H9 (cell line): ENCODE results near the gene TEC. TPM values are rescaled to one million over a fixed set of nuclear protein-coding genes. Genes with fewer than 3 reads are reported as not detected.

Experiments used
- DNase-seq: peaks from one replicate; pipeline ENCODE4 v3.0.0-alpha.2; 2017
- H2AFZ ChIP-seq: one replicate; pipeline ENCODE4 v1.6.1; 2013; ENCODE audit warnings: mild to moderate bottlenecking, low read length, control low read depth, moderate library complexity
- H2AK5ac ChIP-seq: 2 replicates; pipeline ENCODE4 v1.6.1; 2013; ENCODE audit warnings: low read length, control low read depth, mixed read lengths; ENCODE audit not compliant: insufficient read length
- H2BK120ac ChIP-seq: one replicate; pipeline ENCODE4 v1.6.1; 2013; ENCODE audit warnings: low read depth, mild to moderate bottlenecking, low read length, control low read depth, inconsistent platforms; ENCODE audit not compliant: poor library complexity, severe bottlenecking
- H2BK12ac ChIP-seq: 2 replicates; pipeline ENCODE4 v1.6.1; 2013; ENCODE audit warnings: low read length, control low read depth, mixed read lengths, low read depth; ENCODE audit not compliant: insufficient read length
- H2BK15ac ChIP-seq: 2 replicates; pipeline ENCODE4 v1.6.1; 2013; ENCODE audit warnings: low read depth, low read length, control low read depth
- H2BK20ac ChIP-seq: one replicate; pipeline ENCODE4 v1.6.1; 2013; ENCODE audit warnings: low read depth, mild to moderate bottlenecking, low read length, control low read depth, inconsistent platforms; ENCODE audit not compliant: poor library complexity, severe bottlenecking
- H2BK5ac ChIP-seq: 2 replicates; pipeline ENCODE4 v1.6.1; 2013; ENCODE audit warnings: low read length, control low read depth, mixed read lengths; ENCODE audit not compliant: insufficient read length
- H3K14ac ChIP-seq: 2 replicates; pipeline ENCODE4 v1.6.1; 2013; ENCODE audit warnings: low read length, control low read depth; ENCODE audit not compliant: insufficient read depth
- H3K18ac ChIP-seq: 2 replicates; pipeline ENCODE4 v1.6.1; 2013; ENCODE audit warnings: low read depth, mild to moderate bottlenecking, mixed read lengths, low read length, control low read depth; ENCODE audit not compliant: insufficient read length
- H3K23ac ChIP-seq: 2 replicates; pipeline ENCODE4 v1.6.1; 2013; ENCODE audit warnings: low read length, control low read depth, mixed read lengths, low read depth; ENCODE audit not compliant: insufficient read length
- H3K23me2 ChIP-seq: 2 replicates; pipeline ENCODE4 v1.6.1; 2013; ENCODE audit warnings: low read depth, mild to moderate bottlenecking, mixed read lengths, low read length, control low read depth; ENCODE audit not compliant: insufficient read length, poor library complexity, severe bottlenecking
- H3K27ac ChIP-seq: 2 replicates; pipeline ENCODE4 v1.5.1; 2013; ENCODE audit warnings: low read length, control low read depth, mixed read lengths, low read depth; ENCODE audit not compliant: insufficient read length
- H3K27me3 ChIP-seq: 2 replicates; pipeline ENCODE4 v1.6.1; 2013; ENCODE audit warnings: low read length, control low read depth, inconsistent platforms; ENCODE audit not compliant: insufficient read depth
- H3K4ac ChIP-seq: 2 replicates; pipeline ENCODE4 v1.6.1; 2013; ENCODE audit warnings: low read depth, mild to moderate bottlenecking, control low read depth, inconsistent platforms, low read length, moderate library complexity
- H3K4me1 ChIP-seq: 2 replicates; pipeline ENCODE4 v1.6.1; 2013; ENCODE audit warnings: low read length, control low read depth, inconsistent platforms; ENCODE audit not compliant: insufficient read depth
- H3K4me2 ChIP-seq: 2 replicates; pipeline ENCODE4 v1.6.1; 2013; ENCODE audit warnings: low read length, control low read depth, mixed read lengths; ENCODE audit not compliant: insufficient read length, insufficient read depth
- H3K56ac ChIP-seq: 2 replicates; pipeline ENCODE4 v1.6.1; 2013; ENCODE audit warnings: low read depth, mild to moderate bottlenecking, mixed read lengths, low read length, control low read depth; ENCODE audit not compliant: insufficient read length
- H3K79me1 ChIP-seq: 2 replicates; pipeline ENCODE4 v1.6.1; 2013; ENCODE audit warnings: low read depth, mild to moderate bottlenecking, moderate library complexity, low read length, control low read depth, inconsistent platforms; ENCODE audit not compliant: insufficient read depth, poor library complexity, severe bottlenecking
- H3K79me2 ChIP-seq: 2 replicates; pipeline ENCODE4 v1.6.1; 2013; ENCODE audit warnings: low read length, control low read depth, inconsistent platforms; ENCODE audit not compliant: insufficient read depth
- H3K9ac ChIP-seq: 2 replicates; pipeline ENCODE4 v1.6.1; 2013; ENCODE audit warnings: low read length, control low read depth, mixed read lengths; ENCODE audit not compliant: insufficient read length; ENCODE audit errors: extremely low read depth
- H3K9me3 ChIP-seq: one replicate; pipeline ENCODE4 v1.6.1; 2013; ENCODE audit warnings: low read depth, low read length, inconsistent platforms; ENCODE audit not compliant: control insufficient read depth
- H3T11ph ChIP-seq: one replicate; pipeline ENCODE4 v1.6.1; 2013; ENCODE audit warnings: mild to moderate bottlenecking, low read length, control low read depth, inconsistent platforms
- H4K20me1 ChIP-seq: one replicate; pipeline ENCODE4 v1.6.1; 2013; ENCODE audit not compliant: control insufficient read depth, insufficient read length, insufficient read depth
- H4K5ac ChIP-seq: 2 replicates; pipeline ENCODE4 v1.6.1; 2013; ENCODE audit warnings: low read depth, mild to moderate bottlenecking, mixed read lengths, low read length, control low read depth; ENCODE audit not compliant: insufficient read length
- H4K8ac ChIP-seq: replicated peaks from 2 replicates; pipeline ENCODE4 v1.6.1; 2013; ENCODE audit warnings: low read length, control low read depth, mixed read lengths, low read depth; ENCODE audit not compliant: insufficient read length
- H4K91ac ChIP-seq: 2 replicates; pipeline ENCODE4 v1.6.1; 2013; ENCODE audit warnings: low read depth, mild to moderate bottlenecking, moderate library complexity, mixed read lengths, low read length, control low read depth; ENCODE audit not compliant: insufficient read length
- H3K27ac Mint-ChIP-seq, 3 experiments: 2 replicates in 2 of 3; 3 replicates in 1 of 3; pipeline ENCODE4 v1.8.0; 2020 to 2021; ENCODE audit warnings: mixed read lengths in 3 of 3, mild to moderate bottlenecking in 1 of 3, moderate library complexity in 1 of 3
- H3K27me3 Mint-ChIP-seq: 2 replicates; pipeline ENCODE4 v1.8.0; 2021; ENCODE audit warnings: low read depth, mild to moderate bottlenecking, moderate library complexity, mixed read lengths
- H3K36me3 Mint-ChIP-seq, 3 experiments: 2 replicates in 2 of 3; 3 replicates in 1 of 3; pipeline ENCODE4 v1.8.0; 2020 to 2021; ENCODE audit warnings: low read depth in 3 of 3, mixed read lengths in 3 of 3; ENCODE audit not compliant: insufficient read depth in 1 of 3
- H3K4me1 Mint-ChIP-seq, 2 experiments: 2 replicates each; pipeline ENCODE4 v1.8.0; 2020; ENCODE audit warnings: mixed read lengths in 2 of 2
- H3K4me3 Mint-ChIP-seq, 2 experiments: 2 replicates in 1 of 2; 3 replicates in 1 of 2; pipeline ENCODE4 v1.8.0; 2020 to 2021; ENCODE audit warnings: mild to moderate bottlenecking in 2 of 2, mixed read lengths in 2 of 2, moderate library complexity in 1 of 2
- H3K9me3 Mint-ChIP-seq, 2 experiments: 2 replicates in 1 of 2; 3 replicates in 1 of 2; pipeline ENCODE4 v1.8.0; 2020; ENCODE audit warnings: mild to moderate bottlenecking in 2 of 2, mixed read lengths in 2 of 2, moderate library complexity in 1 of 2
- CTCF ChIP-seq: fragments of 200-600 bp; sonication (generic); conservative IDR thresholded peaks from 3 replicates; pipeline ENCODE4 v1.8.0; 2021; ENCODE audit warnings: antibody characterized with exemption, mild to moderate bottlenecking
- WGBS: extraction: QIAGEN DNeasy Blood & Tissue Kit; methylation state at CpG from one replicate; pipeline ENCODE4 v1.1.7; 2013; ENCODE audit warnings: missing lambda C conversion rate, low lambda C conversion rate, mixed read lengths; ENCODE audit not compliant: insufficient read length; ENCODE audit errors: extremely low coverage; 5-methylcytosine and 5-hydroxymethylcytosine counted together
- total RNA-seq: library from RNA; stranded (reverse); gene quantifications from 2 replicates; pipeline ENCODE4 v1.2.1, GENCODE V29; 2021

The TEC gene
- total RNA-seq, 1 experiment from 2014 or later = 1.8 TPM

GRCh38 chr4:48090621-48091020, 179.0 kb downstream of the TEC start:
- no peak overlapping the region for H3K56ac ChIP-seq
- H3K36me3 Mint-ChIP-seq = no peaks in the 10 kb centered on the region
- no peak overlapping the region for H2AFZ ChIP-seq
- no peak overlapping the region for H4K91ac ChIP-seq
- no peak overlapping the region for H3K23ac ChIP-seq
- H3K79me1 ChIP-seq = no peaks in the 10 kb centered on the region
- no peak for DNase-seq
- H4K8ac ChIP-seq = no peak overlapping the region
- no peak overlapping the region for H3K27ac ChIP-seq
- no peak for TF ChIP-seq CTCF
- peaks cover 7 to 13% of the 10 kb centered on the region in 2 experiments for H3K4me1 Mint-ChIP-seq
- no peak overlapping the region for H3K14ac ChIP-seq
- no peaks in the 10 kb centered on the region for H3K4me1 ChIP-seq
- H3K79me2 ChIP-seq = no peaks in the 10 kb centered on the region
- no peaks in the 10 kb centered on the region for H3K23me2 ChIP-seq
- H2BK20ac ChIP-seq = no peak overlapping the region
- no peaks in the 10 kb centered on the region for H3K27me3 ChIP-seq
- H3K27me3 Mint-ChIP-seq = no peaks in the 10 kb centered on the region
- H3T11ph ChIP-seq = no peak overlapping the region
- no CpG with 5 or more reads among the region's 5 CpGs for WGBS
- no peak overlapping the region for H3K27ac Mint-ChIP-seq
- H2BK12ac ChIP-seq = no peak overlapping the region
- no peak overlapping the region for H3K18ac ChIP-seq
- no peaks in the 10 kb centered on the region for H4K20me1 ChIP-seq
- no peak overlapping the region for H3K9ac ChIP-seq
- no peak overlapping the region for H3K4me3 Mint-ChIP-seq
- no peak overlapping the region for H4K5ac ChIP-seq
- H3K9me3 Mint-ChIP-seq = peaks cover 0 to 2% of the 10 kb centered on the region in 2 experiments; a peak in 1 of 5 replicates
- H2AK5ac ChIP-seq = no peak overlapping the region
- H3K9me3 ChIP-seq = no peaks in the 10 kb centered on the region
- no peak overlapping the region for H2BK15ac ChIP-seq
- no peak overlapping the region for H3K4me2 ChIP-seq
- no peak overlapping the region for H2BK120ac ChIP-seq
- no peak overlapping the region for H3K4ac ChIP-seq
- H2BK5ac ChIP-seq = no peak overlapping the region
